ENCODE data around the gene NPPB. TPM values are rescaled to one million over a fixed set of nuclear protein-coding genes. Genes with fewer than 3 reads are reported as not detected.

The NPPB gene
- total RNA-seq, 3 donors from 2014 or later = not detected

- H3K4me1 ChIP-seq (ENCODE audit: low read depth) = no peaks in the 10 kb centered on the region
- intact Hi-C loops (cut with DNase I, micrococcal nuclease) = loop anchor here in 1 of 2 donors (10.0 kb wide), 1 partner anchor 61 kb away; no protein-coding TSS in a partner anchor
- TF ChIP-seq CTCF (IDR thresholded peaks at IDR 0.05) = no peak
- no peak overlapping the region for H3K4me3 ChIP-seq
- no peak for ATAC-seq
- H3K36me3 ChIP-seq (ENCODE audit: low read depth) = peaks cover 16% of the 10 kb centered on the region
- no peak for DNase-seq
- no peaks in the 10 kb centered on the region for H3K9me3 ChIP-seq
Observed at GRCh38 chr1:11833900-11834299, 24.8 kb downstream of the NPPB start.

GRCh38 chr1:11833497-11833896 lies 25.2 kb downstream of the NPPB start:
- ATAC-seq (no peak), DNase-seq (no peak)
- H3K36me3 ChIP-seq (ENCODE audit: low read depth) = peaks cover 16% of the 10 kb centered on the region
- intact Hi-C loops (cut with DNase I, micrococcal nuclease) = loop anchor here in 1 of 2 donors (10.0 kb wide), 1 partner anchor 61 kb away; no protein-coding TSS in a partner anchor
- H3K9me3 ChIP-seq = no peaks in the 10 kb centered on the region
- H3K4me1 ChIP-seq (ENCODE audit: low read depth) = no peaks in the 10 kb centered on the region
- no peak for TF ChIP-seq CTCF (IDR thresholded peaks at IDR 0.05)
- no peak overlapping the region for H3K4me3 ChIP-seq

- intact Hi-C loops (cut with DNase I, micrococcal nuclease) = loop anchor here in 1 of 2 donors (10.0 kb wide), 1 partner anchor 63 kb away; no protein-coding TSS in a partner anchor
- ATAC-seq = no peak
- no peak for DNase-seq
- Histone ChIP-seq H3K4me3 (no peak overlapping the region), H3K36me3 (ENCODE audit: low read depth) (peaks cover 17% of the 10 kb centered on the region), H3K9me3 (no peaks in the 10 kb centered on the region), H3K4me1 (ENCODE audit: low read depth) (no peaks in the 10 kb centered on the region)
- TF ChIP-seq CTCF (IDR thresholded peaks at IDR 0.05) = no peak
Observed at GRCh38 chr1:11831945-11832725, 26.6 kb downstream of the NPPB start.

- Histone ChIP-seq H3K9me3 (no peaks in the 10 kb centered on the region), H3K4me3 (no peak overlapping the region), H3K36me3 (ENCODE audit: low read depth) (peaks cover 8% of the 10 kb centered on the region), H3K4me1 (ENCODE audit: low read depth) (no peaks in the 10 kb centered on the region)
- DNase-seq (no peak), ATAC-seq (no peak)
- no peak for TF ChIP-seq CTCF (IDR thresholded peaks at IDR 0.05)
- intact Hi-C loops (cut with DNase I, micrococcal nuclease) = no loop called here
Observed at GRCh38 chr1:11828511-11828910, 30.2 kb downstream of the NPPB start.

- no peak for TF ChIP-seq CTCF (IDR thresholded peaks at IDR 0.05)
- ATAC-seq (no peak), DNase-seq (no peak)
- peaks cover 8% of the 10 kb centered on the region for H3K36me3 ChIP-seq (ENCODE audit: low read depth)
- no peaks in the 10 kb centered on the region for H3K4me1 ChIP-seq (ENCODE audit: low read depth)
- no peak overlapping the region for H3K4me3 ChIP-seq
- no peaks in the 10 kb centered on the region for H3K9me3 ChIP-seq
- intact Hi-C loops (cut with DNase I, micrococcal nuclease) = no loop called here
Observed at GRCh38 chr1:11826946-11827345, 31.8 kb downstream of the NPPB start.
